Lower leg skin (tissue), 4 donors: ENCODE results near the gene DOHH. TPM values are rescaled to one million over a fixed set of nuclear protein-coding genes. Genes with fewer than 3 reads are reported as not detected.

Experiments
- DNase-seq, 2 donors: peaks; one replicate each; pipeline ENCODE4 v3.0.0-alpha.2; 2019; ENCODE audit warnings: low spot score in 2 of 2
- H3K4me3 ChIP-seq: fragments of 200-600 bp; sonication (generic); 2 replicates; pipeline ENCODE4 v1.5.1; 2017; ENCODE audit warnings: mild to moderate bottlenecking, low read depth; ENCODE audit not compliant: poor library complexity, severe bottlenecking
- POLR2A ChIP-seq, 2 donors: fragments of 450-650 bp; IDR thresholded peaks; one replicate each; pipeline ENCODE4 v1.6.1; 2016 to 2017; ENCODE audit warnings: antibody characterized with exemption in 2 of 2, mild to moderate bottlenecking in 1 of 2, moderate library complexity in 1 of 2
- WGBS, 2 donors: methylation state at CpG; one replicate each; pipeline ENCODE4 v1.1.5; 2018; 5-methylcytosine and 5-hydroxymethylcytosine counted together
- intact Hi-C: fragments of 100-400 bp; cut with DNase I; formaldehyde crosslinking; loops from one replicate; pipeline ENCODE4 v1.15.0; 2023; ENCODE audit warnings: low total_unique reads
- total RNA-seq, 4 donors: library from RNA; depleted of rRNA; stranded (reverse); fragments of >200 nt; gene quantifications; one replicate each; pipeline ENCODE4 v1.1.0, GENCODE V29; 2016
- TF ChIP-seq, protein P1 (sequence below), 3 donors: fragments of 450-650 bp; IDR thresholded peaks; one replicate each; pipeline ENCODE4 v1.5.1; 2016; ENCODE audit warnings: antibody characterized with exemption in 3 of 3, mild to moderate bottlenecking in 3 of 3, moderate library complexity in 2 of 3

DOHH gene
- total RNA-seq, 4 donors from 2014 or later: 20.4 to 28.4 (median 24.1) TPM

DNA sequence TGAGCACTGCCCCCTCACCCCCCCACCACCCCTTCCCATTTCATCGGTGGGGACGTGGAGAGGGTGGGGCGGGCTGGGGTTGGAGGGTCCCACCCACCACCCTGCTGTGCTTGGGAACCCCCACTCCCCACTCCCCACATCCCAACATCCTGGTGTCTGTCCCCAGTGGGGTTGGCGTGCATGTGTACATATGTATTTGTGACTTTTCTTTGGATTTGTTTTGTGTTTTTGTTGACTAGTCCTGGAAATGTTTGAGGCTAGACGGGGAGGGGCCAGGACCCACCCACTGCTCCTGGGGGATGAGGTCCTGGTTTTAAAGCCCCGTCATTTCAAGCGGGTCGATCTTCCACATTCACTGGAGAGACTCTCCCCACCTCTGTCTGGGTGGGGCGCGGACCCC, 35.5 kb upstream of the DOHH start:
- TF ChIP-seq, protein P1, sequence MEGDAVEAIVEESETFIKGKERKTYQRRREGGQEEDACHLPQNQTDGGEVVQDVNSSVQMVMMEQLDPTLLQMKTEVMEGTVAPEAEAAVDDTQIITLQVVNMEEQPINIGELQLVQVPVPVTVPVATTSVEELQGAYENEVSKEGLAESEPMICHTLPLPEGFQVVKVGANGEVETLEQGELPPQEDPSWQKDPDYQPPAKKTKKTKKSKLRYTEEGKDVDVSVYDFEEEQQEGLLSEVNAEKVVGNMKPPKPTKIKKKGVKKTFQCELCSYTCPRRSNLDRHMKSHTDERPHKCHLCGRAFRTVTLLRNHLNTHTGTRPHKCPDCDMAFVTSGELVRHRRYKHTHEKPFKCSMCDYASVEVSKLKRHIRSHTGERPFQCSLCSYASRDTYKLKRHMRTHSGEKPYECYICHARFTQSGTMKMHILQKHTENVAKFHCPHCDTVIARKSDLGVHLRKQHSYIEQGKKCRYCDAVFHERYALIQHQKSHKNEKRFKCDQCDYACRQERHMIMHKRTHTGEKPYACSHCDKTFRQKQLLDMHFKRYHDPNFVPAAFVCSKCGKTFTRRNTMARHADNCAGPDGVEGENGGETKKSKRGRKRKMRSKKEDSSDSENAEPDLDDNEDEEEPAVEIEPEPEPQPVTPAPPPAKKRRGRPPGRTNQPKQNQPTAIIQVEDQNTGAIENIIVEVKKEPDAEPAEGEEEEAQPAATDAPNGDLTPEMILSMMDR (IDR thresholded peaks at IDR 0.05): no peak
- no peak for TF ChIP-seq POLR2A (IDR thresholded peaks at IDR 0.05)
- no peak overlapping the region for H3K4me3 ChIP-seq
- DNase-seq: no peak
- WGBS, 2 donors: 68 to 75% methylated on average over 10 of the region's 10 CpGs
- intact Hi-C loops: no loop called here

DNA sequence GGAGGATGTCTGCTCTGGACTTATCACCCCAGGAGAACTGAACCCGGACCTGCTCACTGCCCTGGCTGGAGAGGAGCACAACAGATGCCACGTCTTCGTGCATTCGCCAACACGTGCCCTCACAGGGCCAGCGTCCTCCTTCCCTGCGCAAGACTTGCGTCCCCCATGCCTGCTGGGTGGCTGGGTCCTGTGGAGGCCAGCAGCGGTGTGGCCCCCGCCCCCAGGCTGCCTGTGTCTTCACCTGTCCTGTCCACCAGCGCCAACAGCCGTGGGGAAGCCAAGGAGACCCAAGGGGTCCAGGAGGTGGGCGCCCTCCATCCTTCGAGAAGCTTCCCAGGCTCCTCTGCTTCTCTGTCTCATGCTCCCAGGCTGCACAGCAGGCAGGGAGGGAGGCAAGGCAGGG, 35.1 kb upstream of the DOHH start:
- TF ChIP-seq POLR2A (IDR thresholded peaks at IDR 0.05): no peak
- TF ChIP-seq, protein P1 (IDR thresholded peaks at IDR 0.05): no peak
- intact Hi-C loops: no loop called here
- WGBS, 2 donors: 93 to 94% methylated on average over 11 to 14 of the region's 14 CpGs
- H3K4me3 ChIP-seq: no peak overlapping the region
- no peak for DNase-seq

DNA sequence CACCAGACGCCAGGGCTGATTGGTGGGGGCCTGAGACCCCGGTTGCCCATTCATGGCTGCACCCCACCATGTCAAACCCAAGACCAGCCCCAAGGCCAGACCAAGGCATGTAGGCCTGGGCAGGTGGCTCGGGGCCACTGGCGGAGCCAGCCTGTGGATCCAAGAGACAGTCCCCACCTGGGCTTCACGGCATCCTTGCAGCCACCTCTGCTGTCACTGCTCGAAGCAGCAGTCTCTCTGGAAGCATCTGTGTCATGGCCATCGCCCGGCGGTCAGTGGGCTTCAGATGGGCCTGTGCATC, 34.7 kb upstream of the DOHH start:
- H3K4me3 ChIP-seq: no peak overlapping the region
- DNase-seq: no peak
- intact Hi-C loops: no loop called here
- WGBS, 2 donors: 88 to 94% methylated on average over 4 to 9 of the region's 9 CpGs
- TF ChIP-seq, protein P1 (IDR thresholded peaks at IDR 0.05): no peak
- TF ChIP-seq POLR2A (IDR thresholded peaks at IDR 0.05): no peak

- 89% methylated on average over 38 of the region's 38 CpGs for WGBS, 2 donors
- no peak overlapping the region for H3K4me3 ChIP-seq
- TF ChIP-seq POLR2A (IDR thresholded peaks at IDR 0.05): no peak
- DNase-seq: no peak
- intact Hi-C loops: no loop called here
Measured at GRCh38 chr19:3534375-3535234, 34.1 kb upstream of the DOHH start.

GRCh38 chr19:3533563-3534216, 33.2 kb upstream of the DOHH start:
- intact Hi-C loops: no loop called here
- WGBS, 2 donors: 80 to 83% methylated on average over 12 of the region's 12 CpGs
- TF ChIP-seq, protein P1 (IDR thresholded peaks at IDR 0.05): no peak
- no peak for TF ChIP-seq POLR2A (IDR thresholded peaks at IDR 0.05)
- DNase-seq: no peak
- no peak overlapping the region for H3K4me3 ChIP-seq

GRCh38 chr19:3533033-3533432, 32.6 kb upstream of the DOHH start:
- intact Hi-C loops: no loop called here
- no peak for DNase-seq
- H3K4me3 ChIP-seq: no peak overlapping the region
- 86 to 88% methylated on average over 17 of the region's 17 CpGs for WGBS, 2 donors
- TF ChIP-seq POLR2A (IDR thresholded peaks at IDR 0.05): no peak
- TF ChIP-seq, protein P1 (IDR thresholded peaks at IDR 0.05): no peak
